Left lobe of liver (tissue), 2 donors: Measurements from ENCODE around the gene TMEM183A. TPM values are rescaled to one million over a fixed set of nuclear protein-coding genes. Genes with fewer than 3 reads are reported as not detected.
A peak's percentile ranks its signal among the peaks of the same experiment; 100 is the strongest.

Experiments used
- ATAC-seq: fragments of 200-7000 bp; cut with Tn5 transposase; one replicate; pipeline ENCODE4 v1.9.1; 2020; ENCODE audit warnings: mild to moderate bottlenecking, moderate library complexity
- DNase-seq: peaks from one replicate; pipeline ENCODE4 v3.0.0-alpha.2; 2020; ENCODE audit warnings: low spot score
- total RNA-seq: library from RNA; stranded (reverse); gene quantifications from one replicate; pipeline ENCODE4 v1.2.1, GENCODE V29; 2021
- donor health status: DM: no; HTN: no; CAD: no; lungs with moderate emphysema.
- donor health status: DM: no; HTN: yes; CAD: no.

TMEM183A gene
- total RNA-seq, 1 donor from 2014 or later, result 30.1 TPM

GRCh38 chr1:203028067-203028783, 21.1 kb downstream of the TMEM183A start:
- ATAC-seq, result no peak
- DNase-seq, result peak; percentile 34

DNA sequence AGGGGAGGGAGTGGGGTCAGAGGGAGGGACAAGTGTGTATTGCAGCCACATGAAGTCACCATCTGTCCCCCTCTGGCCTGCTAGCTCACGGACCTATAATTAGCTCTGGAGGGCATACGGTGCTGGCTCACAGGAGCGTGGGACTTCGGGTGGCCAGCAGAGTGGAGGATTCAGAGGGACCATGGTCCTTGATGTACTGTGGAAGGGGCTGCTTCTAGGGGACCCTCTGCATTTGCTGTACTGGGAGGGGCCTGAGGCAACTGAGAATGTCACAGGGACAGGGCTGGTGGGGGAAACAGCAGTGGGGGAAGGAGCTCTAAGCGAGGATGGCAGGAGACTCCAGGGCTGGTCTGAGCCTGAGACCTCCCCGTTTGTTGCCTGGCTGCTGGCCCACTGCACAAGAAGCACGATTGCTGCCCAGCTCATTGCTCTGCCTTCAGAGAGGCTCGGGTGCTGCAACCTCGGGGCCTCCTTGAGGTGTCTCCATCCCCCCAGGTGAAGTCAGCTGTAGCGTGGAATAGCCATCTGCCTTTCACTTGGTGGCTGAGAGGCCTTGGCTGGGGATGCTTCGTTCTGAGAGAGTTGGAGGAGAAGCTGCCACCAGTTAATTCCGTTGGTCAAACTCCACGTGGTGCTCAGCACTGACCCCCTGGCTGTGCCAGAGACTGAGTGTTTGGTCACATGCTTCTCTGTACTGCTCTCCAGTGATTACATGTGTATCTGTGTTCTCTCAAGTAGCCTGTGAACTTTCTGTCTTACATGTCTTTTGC, 21.8 kb downstream of the TMEM183A start:
- DNase-seq (peak; percentile 40), ATAC-seq (no peak)

- DNase-seq (no peak), ATAC-seq (no peak)
Measured at GRCh38 chr1:203031467-203031866, 24.3 kb downstream of the TMEM183A start.

GRCh38 chr1:203033287-203033686, 26.1 kb downstream of the TMEM183A start:
- ATAC-seq, result no peak
- no peak for DNase-seq

GRCh38 chr1:203033917-203034316, 26.7 kb downstream of the TMEM183A start:
- no peak for ATAC-seq
- DNase-seq, result peak; percentile 30

- ATAC-seq (no peak), DNase-seq (peak; percentile 21)
Measured at GRCh38 chr1:203034422-203035110, 27.4 kb downstream of the TMEM183A start.

DNA sequence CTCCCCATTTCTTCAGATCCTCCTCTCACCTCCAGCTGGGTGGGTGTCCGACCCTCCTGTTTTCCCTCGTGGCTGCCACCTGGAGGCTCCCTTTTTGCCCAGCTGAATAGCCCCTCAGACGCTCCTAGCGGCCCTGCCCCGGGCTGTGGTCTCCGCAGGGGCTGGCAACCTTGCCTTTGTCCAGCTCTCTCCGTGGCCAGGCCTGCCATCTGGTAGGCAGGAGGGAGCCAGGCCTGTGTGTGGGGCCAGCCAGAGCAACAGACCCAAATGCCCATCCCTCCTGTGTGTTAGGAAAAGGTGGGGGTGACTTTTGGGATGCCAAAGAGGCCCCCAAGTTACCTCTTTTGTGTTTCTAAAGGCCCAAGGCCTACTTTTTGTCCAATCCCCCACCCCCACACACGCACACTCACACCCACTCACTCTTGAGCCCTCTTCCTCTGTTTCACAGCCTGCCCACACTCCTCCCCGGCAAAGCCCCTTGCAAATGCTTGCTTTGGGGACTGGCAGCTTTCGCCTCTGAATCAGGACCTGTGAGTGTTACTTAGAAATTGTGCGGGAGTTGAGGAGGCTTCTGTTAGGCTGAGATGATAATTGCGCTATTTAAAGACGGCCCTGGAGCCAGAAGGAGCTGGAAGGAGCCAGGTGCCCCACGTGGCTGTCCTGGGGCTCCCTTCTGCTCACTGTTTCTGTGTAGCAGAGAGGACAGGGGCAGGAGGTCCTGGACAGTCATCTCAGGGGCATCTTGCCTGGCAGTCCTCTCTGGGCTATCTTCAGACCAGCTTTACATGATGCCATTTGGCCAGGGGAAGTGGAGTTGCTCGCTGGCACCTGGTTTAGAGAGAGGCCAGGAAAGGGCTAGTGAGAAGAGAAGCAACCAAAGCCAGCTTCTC, 28.2 kb downstream of the TMEM183A start:
- ATAC-seq, result no peak
- DNase-seq, result peak; percentile 33

DNA sequence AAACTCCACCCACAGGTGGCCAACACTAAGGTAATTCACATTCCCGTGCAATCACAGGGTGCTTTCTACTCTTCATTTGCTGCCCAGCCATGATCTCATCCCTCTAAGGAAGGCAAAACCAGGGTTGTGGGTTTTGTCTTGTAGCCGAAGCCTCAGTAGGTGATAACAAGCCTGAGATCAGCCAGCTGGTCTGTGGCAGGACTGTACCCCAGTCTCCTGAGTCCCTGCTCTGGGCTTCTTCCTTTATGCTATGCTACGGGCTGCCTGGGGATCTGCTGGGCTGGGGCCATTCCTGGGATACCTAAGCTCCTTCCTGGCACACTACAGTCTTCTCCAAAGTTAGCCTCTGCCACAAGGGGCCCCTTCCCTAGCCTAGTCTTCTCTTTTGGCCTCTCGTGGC, 29.0 kb downstream of the TMEM183A start:
- no peak for DNase-seq
- no peak for ATAC-seq

DNA sequence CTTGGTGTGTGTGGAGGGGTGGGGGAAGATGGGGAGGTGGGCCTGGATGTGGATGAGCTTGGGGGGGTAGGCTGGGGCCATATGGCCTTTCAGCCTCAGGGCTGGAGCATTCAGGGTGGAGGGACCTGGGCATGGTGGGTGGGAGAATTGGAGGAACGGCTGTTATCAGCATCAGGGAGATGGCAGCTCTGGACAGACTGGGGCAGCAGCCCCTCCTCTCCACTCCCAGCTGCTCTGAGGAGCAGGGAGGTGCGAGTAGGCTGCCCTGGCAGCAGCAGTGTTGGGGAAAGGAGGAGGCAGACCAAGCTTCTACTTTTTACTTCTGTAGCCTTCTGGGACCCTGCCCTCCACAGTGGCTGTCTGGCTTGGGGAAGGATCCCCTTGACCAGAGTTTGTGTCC, 29.4 kb downstream of the TMEM183A start:
- no peak for ATAC-seq
- DNase-seq, result no peak

DNA sequence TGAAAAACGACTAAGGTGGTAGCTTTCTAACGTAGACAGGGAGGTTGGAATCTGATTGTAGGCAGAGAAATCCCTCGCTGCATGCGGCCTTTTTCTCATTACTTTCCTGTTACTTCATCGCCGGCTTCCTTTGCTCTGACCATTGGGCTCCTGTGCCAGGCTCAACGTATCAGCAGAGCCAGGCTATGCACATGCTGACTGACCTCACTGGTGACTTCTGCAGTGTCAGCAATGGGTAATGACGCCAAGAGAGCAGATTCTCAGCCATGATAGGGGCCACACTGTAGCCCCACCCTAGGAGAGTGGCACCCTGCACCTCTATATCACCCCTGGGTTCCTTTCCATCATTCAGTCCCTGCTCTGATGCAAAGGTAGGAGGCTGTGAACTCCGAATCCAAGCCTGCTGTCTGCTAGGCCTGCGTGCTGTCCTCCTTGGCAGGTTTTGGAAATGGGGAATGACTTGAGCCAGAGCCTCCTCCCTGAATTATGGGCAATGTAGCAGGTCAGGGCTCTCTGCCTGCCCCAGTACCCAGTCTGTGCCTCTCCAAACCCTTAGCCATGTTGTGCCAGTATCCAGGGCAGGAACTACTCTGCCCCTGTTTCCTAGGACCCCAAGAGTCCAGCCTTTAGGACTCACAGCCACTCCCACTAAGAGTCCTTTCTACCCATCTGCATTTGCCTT, 30.5 kb downstream of the TMEM183A start:
- no peak for ATAC-seq
- DNase-seq, result no peak

- DNase-seq, result no peak
Measured at GRCh38 chr1:203038217-203038741, 31.1 kb downstream of the TMEM183A start.

GRCh38 chr1:203038891-203039608, 31.9 kb downstream of the TMEM183A start:
- peak; percentile 96 for ATAC-seq

More at GRCh38 chr1:203038217-203038741, 31.1 kb downstream of the TMEM183A start:
- no peak for ATAC-seq

DNA sequence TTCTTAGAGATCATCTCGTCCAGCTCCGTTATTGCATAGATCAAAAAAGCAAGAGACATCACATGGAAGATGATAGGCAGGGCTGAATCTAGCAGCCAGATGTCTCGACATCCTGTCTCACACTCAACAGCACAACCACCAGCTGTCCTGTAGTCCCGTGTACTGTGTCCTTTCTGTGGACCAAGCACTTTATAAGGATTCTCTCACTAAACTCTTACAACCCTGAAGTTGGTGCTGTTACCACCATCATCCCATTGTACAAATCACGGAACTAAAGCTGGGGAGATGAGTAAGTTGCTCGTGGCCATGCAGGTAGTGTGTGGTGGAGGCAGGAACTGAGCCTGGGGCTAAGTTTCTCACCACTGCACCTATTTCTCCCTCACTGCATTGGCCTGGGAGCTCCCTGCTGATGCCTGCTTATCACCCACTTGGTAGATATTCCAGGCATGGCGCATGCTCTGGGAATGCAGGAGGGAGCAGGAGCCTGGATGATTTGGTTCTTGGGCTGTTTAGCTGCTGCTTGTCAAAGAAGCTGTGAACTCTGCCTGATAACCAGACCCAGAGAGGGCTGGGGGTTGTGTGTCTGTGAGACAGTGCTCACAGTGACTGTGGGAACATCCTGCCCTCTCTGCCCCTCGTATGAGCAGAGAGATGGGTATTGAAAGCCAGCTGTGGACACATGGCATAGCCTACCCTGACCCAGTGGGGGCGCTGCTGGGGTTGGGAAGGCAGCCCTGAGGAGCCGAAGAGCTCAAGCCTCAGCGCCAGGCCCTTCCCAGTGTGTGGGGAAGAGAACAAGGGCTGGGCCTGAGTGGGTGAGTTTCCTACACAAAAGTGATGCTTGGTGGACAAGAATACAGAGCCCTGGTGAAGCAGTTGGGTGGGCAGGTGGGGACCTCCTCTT, 32.7 kb downstream of the TMEM183A start:
- no peak for DNase-seq
- ATAC-seq, result peak; percentile 8

More at GRCh38 chr1:203038891-203039608, 31.9 kb downstream of the TMEM183A start:
- peak; percentile 72 for DNase-seq

GRCh38 chr1:203040513-203041275, 33.5 kb downstream of the TMEM183A start:
- DNase-seq (no peak), ATAC-seq (no peak)

DNA sequence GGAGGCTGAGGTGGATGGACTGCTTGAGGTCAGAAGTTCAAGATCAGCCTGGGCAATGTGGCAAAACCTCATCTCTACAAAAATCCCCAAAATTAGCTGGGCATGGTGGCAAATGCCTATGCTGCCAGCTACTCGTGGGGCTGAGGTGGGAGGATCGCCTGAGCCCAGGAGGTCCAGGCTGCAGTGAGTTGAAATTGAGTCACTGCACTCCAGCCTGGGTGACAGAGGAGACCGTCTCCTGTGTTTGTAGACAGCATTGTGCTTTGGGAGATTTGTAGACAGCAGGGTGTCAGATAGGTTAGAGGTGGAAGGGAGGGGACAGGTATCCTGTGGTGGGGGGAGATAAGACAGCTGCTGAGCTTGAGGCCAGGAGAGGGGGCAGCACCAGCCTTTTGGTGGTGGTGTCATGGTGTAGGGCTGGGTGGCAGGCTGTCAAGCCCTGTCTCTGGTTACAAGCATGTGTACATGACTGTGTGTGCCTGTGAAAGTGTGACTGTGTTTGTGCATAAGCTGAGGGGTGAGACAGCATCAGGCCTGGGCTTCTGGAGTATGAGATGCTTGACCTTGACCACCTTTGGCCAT, 34.3 kb downstream of the TMEM183A start:
- ATAC-seq (no peak), DNase-seq (no peak)

DNA sequence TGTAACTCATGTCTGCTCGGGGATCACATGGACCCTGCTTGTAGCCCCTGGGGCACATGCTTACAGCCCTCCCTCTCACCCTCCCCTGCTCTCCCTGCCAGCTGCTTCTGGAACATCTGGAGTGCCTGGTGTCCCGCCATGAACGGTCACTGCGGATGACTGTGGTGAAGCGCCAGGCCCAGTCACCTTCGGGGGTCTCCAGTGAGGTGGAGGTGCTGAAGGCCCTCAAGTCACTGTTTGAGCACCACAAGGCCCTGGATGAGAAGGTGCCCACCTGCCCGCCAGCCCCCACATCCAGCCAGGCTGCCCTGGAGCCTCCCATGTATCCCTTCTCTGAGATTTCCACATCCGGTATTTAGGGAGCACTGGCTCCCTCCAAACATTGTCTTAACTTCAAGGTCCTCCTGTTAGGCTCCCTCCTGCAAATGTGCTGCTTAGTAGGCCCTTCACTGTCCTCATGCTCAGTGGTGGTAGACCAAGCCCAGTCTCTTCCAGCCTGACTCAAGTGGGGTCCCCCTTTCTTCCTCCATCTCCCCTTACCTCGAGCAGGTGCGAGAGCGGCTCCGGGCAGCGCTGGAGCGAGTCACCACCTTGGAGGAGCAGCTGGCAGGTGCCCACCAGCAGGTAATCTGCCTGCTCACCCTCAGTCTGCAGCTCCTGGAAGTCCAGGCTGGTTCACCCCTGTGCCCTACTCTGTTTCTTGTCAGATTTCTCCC, 36.8 kb downstream of the TMEM183A start:
- no peak for ATAC-seq

More for the DNA sequence above, 36.8 kb downstream of the TMEM183A start:
- no peak for DNase-seq
